DMS79 treated with DMSO at 0.1 percent for 48 hours (cell line): ENCODE data around the gene NPPA.

Source experiments
- DNase-seq: peaks from one replicate; lab custom pipeline; 2025; lab: John Stamatoyannopoulos, UW

The NPPA gene

DNA sequence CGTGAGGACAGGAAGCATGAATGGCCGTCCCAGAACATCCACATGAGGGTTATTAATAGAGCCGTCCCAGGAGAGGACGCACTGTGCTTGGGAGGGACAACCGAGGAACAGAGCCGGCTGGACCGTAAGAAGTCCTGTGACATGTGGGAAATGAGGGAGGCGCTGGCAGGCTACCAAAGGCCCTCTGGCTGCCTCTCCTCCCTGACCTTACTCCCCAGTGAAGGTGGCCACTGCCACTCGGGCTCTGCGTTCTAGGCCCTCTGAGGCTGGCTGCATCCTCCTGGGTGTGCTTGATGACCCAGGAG, 26.6 kb upstream of the NPPA start:
- DNase-seq: no peak

DNA sequence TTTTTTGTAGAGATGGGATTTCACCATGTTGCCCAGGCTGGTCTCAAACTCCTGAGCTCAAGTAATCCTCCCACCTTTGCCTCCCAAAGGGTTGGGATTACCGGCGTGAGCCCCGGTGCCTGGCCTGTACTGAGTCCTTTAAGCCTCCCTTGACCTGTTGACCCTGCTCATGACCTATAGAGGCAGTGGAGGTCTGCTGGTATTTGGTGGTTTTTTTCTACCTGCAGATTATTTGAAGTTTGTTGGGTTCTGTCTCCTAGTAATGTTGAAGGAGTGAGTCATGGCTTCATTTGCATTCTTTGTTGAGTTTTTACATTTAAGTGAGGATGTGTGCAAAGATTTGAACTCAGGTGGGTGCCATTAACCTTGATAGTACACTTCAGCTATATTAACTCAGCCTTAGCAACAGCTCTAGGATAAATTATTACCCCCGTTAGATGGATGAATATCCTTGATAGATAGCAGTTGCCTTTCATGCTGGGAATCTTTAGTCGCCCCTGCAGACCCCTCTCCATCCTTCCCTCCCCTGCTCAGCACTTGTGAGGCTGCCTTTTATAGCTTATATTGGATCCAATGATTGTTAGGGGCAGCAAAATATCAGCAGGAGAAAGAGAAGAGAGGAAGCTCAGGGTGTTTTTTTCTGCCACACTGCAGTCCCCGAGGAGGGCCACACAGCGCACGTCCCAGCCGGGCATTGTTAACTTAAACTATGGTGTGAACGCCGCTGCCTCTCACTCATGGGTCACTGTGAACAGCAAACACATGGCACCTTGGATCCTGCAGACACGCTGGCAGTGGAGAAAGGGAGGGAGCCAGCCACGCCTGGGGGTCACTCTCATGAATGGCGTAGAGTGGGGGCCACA, 26.0 kb upstream of the NPPA start:
- DNase-seq: no peak

DNA sequence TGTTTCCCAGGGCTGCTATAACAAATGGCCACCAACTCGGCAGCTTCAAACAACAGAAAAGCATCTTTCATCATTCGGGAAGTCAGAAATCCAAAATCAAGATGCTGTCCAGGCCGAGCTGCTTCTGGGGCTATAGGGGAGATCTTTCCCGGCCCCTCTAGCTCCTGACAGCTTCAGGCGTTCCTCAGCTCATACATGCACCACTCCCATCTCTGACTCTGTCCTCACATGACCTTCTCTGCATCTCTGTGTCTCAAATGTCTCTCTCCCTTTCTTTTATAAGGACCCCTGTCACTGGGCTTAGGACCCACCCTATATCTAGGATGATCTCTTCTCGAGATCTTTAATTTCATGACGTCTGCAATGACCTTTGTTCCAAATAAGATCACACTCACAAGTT, 25.0 kb upstream of the NPPA start:
- no peak for DNase-seq

DNA sequence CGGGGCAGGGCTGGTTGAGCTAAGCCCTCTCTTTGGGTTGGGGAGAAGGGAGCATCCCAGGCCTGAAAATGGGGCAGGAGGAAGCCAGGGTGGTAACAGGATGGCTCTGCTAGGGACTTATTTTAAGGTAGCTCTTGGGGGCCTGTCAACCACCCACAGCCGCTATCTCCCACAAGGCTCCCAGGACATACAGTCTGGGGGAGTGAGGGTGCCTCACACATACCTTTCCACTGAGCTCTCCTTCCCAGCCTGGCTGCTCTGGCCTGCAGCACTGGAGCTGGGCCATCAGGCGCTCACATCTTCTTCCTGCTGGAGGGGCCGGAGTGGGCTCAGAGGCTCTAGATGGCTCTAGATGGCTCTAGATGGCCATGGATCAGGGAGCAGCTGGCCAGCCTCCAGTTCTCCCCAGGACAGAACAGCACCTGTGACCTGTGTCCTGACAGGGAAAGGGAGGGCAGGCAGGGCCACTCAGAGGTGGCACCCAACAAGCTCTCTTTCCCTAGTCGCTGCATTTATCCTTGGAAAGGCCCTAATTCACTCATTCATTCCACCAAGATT, 22.1 kb upstream of the NPPA start:
- no peak for DNase-seq

DNA sequence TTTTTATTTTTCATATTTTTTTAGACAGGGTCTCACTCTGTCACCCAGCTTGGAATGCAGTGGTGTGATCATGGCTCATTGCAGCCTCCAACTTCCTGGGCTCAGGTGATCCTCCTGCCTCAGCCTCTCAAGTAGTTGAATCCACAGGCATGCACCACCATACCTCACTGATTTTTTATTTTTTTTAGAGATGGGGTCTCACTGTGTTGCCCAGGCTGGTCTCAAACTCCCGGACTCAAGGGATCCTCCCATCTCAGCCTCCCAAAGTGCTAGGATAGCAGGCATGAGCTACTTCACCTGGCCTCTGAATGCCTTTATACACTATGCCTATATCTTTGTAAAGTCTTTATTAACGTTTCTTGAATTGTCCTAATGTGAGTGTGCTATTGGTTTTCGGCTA, 21.5 kb upstream of the NPPA start:
- DNase-seq: no peak

DNA sequence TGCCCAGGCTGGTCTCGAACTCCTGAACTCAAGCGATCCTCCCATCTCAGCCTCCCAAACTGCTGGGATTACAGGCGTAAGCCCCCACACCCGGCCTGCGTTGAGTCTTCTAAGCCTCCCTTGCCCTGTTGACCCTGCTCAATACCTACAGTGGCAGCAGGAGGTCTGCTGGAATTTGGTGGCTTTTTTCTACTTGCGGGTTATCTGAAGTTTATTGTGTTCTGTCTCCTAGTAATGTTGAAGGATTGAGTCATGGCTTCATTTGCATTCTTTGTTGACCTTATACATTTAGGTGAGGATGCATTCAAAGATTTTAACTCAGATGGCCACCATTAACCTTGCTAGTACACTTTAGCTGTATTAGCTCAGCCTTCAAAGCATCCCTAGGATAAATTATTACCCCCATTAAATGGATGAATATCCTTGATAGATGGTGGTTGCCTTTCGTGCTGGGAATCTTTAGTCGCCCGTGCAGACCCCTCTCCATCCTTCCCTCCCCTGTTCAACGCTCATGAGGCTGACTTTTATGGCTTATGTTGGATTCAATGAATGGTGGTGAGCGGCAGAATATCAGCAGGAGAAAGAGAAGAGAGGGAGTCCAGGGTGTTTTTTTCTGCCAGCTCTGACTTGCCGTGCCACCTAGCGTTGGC, 20.9 kb upstream of the NPPA start:
- DNase-seq: no peak

DNA sequence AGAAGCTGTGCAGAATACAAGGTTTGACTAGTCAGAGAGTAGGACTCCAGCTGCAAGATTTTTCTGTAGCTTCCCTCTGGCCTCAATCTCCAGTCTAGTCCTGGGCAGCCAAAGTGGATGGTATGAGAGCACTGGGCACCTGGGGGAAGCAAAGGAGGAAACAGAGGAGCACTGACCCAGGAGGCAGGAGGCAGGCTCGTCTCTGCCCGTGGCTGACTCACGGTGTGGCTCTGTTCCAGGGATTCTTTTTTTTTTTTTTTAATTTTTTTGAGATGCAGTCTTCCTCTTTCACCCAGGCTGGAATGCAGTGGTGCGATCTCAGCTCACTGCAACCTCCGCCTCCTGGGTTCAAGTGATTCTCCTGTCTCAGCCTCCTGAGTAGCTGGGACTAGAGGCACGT, 15.3 kb upstream of the NPPA start:
- DNase-seq: peak; percentile 19

DNA sequence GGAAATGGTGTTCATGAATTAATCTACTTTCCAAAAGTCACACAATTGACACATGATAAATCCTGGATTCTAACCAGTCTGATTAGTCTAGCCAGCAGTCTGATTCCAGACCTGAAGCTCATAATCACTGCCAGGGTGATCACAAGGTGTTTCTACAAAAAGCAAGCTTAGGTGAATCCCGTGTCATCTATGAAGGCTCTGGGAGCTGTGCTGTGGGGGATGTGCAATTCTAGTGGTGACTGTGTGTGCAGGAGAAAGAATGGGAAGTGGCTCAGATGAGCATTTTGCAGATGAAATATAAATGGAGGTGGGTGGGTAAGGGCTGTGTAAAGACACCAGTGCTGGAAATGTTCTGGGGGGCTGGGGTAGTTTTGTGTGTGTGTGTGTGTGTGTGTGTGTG, 13.0 kb upstream of the NPPA start:
- no peak for DNase-seq

DNA sequence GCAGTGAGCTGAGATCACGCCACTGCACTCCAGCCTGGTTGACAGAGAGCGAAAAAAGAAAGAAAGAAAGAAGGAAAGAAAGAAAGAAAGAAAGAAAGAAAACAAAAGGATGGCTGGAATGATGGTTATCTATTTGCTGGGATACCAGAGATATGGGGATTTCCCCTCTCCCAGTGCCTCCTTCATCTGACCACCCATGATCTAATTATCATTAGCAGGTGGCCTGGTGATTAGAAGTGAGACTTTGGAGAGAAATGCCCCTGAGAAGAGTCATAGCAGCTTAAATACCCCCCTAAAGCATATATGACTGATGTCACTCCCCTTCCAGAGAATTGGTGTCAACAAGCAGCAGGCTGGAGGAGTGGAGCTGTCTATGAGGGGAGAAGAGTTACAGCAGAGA, 12.5 kb upstream of the NPPA start:
- no peak for DNase-seq

DNA sequence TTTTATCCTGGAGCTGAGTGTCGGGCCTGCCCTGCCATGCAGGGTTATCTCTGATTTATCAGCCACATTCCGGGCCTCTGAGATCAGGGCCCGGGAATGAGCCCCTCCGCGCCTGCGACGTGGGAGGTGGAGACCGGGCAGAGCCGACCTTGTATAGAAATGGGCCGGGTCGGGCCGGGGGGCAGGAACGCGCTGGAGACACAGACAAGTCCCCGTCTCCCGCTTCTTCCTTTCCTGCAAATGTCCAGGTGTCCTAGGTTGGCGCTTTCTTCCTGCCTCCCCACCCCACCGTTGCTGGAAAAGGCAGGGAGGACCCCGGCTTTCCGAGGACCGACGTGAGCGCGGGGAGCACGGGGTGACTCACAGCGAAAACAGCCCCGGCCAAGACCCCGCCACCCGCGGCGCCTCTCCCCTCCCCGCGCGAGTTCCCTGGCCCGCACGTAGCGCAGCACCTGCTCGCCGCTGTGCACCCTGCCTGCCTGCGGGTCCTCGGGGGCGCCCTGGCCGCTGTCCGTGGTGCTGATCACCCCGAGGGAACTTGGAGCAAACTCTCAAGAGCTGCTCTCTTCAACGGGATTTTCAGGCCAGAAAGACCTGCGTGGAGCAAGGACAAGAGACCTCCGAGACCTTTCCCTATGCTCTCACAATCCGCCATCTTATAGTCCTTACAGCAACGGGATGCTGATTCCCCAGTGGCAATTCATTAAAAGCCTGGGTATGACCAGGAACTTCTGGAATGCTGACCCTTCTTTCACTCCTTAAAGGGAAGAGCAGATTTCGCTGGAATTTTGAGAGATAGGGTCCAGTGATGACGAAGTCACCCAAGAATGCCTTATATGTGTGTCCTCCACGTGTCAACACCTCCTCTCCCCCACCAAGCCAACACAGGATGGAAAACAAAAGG, 11.6 kb upstream of the NPPA start:
- DNase-seq: peak; percentile 30

DNA sequence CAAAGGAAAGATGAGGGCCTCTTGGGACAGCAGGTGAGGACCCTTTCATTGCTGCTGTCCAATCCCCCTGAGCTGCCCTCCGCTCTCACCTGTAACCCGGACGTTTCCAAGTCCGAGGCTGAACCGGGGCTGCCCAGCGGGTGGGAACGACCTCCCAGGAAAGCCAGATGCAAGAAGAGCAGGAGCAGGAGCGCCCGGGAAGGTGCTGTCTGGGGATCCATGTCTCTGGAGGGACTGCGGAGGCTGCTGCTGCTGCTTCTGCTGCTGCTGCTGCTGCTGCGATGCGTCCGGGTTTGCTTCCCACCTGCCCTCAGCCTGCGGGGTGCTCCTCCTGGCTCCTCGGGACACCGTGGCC, 11.0 kb upstream of the NPPA start, which contains the start of gene NPPB:
Gene NPPB (minus strand): TSS at position 333 of the 355 bp plus-strand sequence. CDS start 112 bp downstream, at position 221.
- DNase-seq: no peak

DNA sequence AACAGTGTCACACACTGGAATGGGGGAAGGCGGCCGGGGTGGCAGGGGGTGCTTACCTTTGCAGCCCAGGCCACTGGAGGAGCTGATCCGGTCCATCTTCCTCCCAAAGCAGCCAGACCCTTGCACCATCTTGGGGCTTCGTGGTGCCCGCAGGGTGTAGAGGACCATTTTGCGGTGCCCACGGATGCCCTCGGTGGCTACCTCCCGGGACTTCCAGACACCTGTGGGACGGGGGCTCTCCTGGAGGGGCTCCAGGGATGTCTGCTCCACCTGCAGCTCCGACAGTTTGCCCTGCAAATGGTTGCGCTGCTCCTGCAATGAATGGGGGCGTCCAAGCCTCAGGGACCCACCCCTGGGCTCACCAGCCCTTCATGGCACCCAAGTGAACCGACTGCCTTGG, 10.6 kb upstream of the NPPA start:
- no peak for DNase-seq

DNA sequence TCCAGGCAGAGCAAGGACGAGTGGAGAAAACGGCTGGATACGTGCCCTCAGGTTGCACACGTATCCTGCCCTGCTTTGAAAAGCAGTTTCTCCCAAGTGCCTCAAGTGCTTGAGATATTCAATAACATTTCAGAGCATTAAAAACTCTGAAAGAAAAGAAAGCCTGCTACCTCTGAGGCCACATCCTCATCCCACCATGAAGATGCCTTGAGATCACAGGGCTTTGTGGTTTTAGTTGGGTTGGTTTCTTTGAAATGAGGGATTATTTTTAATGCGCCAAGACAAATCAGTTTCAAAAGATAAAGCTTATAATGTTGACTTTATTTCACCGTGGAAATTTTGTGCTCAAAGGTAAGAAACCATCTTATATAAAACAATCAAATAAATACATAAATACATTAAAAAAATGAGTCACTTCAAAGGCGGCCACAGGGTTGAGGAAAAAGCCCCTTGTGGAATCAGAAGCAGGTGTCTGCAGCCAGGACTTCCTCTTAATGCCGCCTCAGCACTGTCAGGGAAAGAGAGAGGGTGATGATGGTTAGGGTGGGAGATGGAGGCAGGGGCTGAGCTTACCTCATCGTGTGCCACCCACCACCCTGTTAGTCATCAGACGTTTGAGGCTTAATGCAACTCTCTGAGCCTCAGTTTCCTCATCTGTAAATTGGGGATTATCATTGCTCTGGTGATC, 9.7 kb upstream of the NPPA start:
- DNase-seq: peak; percentile 65

DNA sequence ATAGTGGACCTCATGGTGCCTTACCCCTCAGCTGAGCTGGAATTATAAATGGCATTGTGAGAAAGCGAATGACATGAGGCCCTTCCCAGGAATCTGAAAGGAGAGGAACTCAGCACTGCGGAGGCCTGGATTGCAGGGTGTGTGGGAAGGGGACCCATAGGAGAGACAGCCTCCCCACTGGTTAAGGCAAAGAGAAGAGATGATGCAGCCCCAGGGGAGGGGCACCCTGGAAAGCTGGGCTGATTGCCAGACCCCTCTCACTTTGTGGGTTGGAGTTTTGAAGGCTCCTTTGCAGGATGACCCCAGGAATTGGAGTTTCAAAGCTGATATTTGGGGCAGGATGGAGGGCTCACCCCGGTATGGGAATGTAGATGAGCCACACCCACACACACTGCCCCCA, 9.1 kb upstream of the NPPA start:
- DNase-seq: no peak

DNA sequence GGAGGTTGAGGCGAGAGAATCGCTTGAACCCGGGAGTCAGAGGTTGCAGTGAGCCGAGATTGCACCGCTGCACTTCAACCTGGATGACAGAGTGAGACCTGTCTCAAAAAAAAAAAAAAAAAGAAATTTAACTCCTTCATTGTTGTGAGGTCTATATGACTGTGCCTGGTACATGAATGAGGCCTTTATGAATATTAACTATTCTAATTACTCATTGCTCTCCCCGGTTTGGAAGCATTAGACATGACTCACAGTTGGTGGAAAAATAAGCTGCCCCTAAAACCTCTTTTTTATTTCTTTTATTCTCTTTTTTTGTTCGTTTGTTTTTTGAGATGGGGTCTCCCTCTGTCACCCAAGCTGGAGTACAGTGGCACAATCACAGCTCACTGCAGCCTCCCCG, 7.8 kb upstream of the NPPA start:
- no peak for DNase-seq

DNA sequence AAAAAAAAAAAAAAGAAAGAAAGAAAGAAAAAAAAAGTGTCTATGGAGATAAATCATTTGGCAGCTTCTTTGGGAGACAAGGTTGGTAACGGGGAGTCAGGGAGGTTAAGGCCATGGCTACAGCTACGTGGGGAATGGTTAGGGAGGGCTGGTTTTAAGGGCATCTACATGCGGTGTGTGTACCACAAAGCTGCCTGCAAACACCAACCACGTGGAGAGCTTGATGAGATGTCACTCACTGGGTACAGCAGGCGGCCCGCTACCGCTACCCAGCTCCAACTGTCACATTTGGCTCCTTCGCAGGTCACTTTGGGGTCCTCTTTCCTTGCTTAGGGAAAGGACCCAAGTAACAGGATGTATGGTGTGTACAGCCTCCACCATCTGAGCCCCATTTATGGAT, 6.9 kb upstream of the NPPA start:
- DNase-seq: no peak

DNA sequence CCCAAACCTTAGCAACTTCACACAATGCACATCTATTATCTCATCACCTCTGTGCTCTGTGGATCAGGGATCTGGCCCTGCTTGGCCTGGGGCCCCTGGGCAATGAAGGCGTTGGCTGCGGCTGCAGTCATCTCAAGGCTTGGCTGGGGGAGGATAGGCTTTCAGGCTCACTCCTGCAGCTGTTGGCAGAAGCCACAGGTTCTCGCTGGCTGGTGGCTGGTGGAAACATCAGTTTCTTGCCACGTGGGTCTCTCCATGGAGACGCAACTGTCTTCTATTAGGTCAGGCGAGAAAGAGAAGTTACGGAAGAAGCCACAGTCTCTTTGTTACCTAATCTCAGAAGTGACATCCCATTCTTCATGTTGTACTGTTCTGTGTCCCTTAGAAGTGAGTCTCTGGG, 3.6 kb upstream of the NPPA start:
- DNase-seq: no peak

DNA sequence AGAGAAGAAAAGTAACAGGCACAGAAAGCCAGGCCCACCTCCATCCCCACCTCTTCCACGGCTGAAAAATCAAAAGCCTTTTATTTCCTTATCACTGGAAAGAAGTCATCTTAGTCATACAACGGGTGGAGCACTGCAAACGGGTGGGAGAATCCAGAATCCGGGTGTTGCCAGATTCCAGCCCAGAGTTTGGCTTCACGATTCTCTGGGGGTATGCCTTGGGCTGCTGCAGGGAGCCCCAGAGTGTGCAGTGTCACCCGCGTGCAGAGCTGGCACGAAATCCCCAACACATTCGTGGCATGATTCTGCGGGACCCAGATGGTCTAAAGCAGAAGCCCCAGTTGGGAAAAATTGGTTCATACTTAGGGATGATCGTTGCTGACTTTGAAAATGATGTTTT, 2.6 kb upstream of the NPPA start:
- no peak for DNase-seq

DNA sequence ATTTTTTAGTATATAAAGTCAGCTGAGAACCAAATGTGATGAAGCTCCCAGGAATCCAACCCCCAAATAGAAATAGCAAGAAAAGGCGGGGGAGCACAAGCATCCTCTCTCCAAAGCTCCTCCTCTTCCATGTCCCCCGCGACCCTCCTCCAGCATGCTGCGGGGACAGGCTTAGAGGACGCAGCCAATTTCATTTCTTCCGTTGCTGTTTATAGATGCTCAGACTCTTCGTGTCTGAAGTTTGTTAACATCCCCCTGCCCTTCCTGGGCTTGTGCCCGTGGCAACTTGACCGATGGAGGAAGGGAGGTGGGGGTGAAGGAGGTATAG, 754 bp upstream of the NPPA start:
- DNase-seq: no peak

DNA sequence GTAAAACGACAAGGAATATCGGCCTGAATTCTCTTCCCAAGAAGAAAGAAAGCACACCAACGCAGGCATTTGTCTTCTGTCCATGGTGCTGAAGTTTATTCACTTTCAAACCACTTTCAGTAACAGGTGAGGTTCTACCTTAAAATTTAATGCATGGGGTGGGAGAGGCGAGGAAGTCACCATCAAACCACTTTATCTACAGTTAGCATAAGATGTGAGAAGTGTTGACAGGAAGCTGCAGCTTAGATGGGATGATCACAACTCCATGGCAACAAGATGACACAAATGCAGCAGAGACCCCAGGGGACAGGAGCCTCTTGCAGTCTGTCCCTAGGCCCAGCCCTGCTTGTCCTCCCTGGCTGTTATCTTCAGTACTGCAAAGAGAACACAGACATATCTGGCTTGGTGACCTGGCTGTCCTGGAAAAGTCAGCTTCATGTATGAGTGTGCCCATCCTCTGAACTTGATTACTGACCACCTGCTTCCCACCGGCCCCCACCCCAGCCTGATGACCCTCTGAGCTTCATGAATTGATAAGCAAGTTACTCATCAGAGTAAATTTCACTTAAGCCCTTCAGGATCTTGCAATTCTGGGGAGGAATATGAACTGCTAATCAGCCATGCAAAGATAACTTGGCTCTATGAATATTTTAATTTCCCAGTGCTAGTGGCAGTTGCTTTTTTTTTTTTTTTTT, 1.8 kb downstream of the NPPA start:
- no peak for DNase-seq
